HG03520 (cell line): ENCODE results near the gene ARHGEF3.
A peak's percentile ranks its signal among the peaks of the same experiment; 100 is the strongest.

Source experiments
- ATAC-seq: cut with Tn5 transposase; IDR thresholded peaks from one replicate; pipeline ENCODE4 v1.9.1; 2021; ENCODE audit warnings: mild to moderate bottlenecking, moderate library complexity; ENCODE audit not compliant: unreplicated experiment

ARHGEF3 gene

GRCh38 chr3:56801662-56802377 is at the start of gene ARHGEF3:
Gene ARHGEF3, minus strand, starts transcription at chr3:56801949. Its CDS starts 151 bp downstream, at chr3:56801798.
- ATAC-seq = peak; percentile 72

GRCh38 chr3:56849698-56850097 is 47.9 kb upstream of the ARHGEF3 start:
- no peak for ATAC-seq

- ATAC-seq = no peak
Observed at GRCh38 chr3:56845505-56845904, 43.8 kb upstream of the ARHGEF3 start.

- ATAC-seq = no peak
Observed at GRCh38 chr3:56844536-56844935, 42.8 kb upstream of the ARHGEF3 start.

- no peak for ATAC-seq
Observed at GRCh38 chr3:56839784-56840715, 38.3 kb upstream of the ARHGEF3 start.

GRCh38 chr3:56838448-56838847 is 36.7 kb upstream of the ARHGEF3 start:
- no peak for ATAC-seq

GRCh38 chr3:56837196-56837955 is 35.6 kb upstream of the ARHGEF3 start:
- no peak for ATAC-seq

GRCh38 chr3:56836276-56837163 is 34.8 kb upstream of the ARHGEF3 start:
- no peak for ATAC-seq

GRCh38 chr3:56835650-56836227 is 34.0 kb upstream of the ARHGEF3 start:
- ATAC-seq = no peak

GRCh38 chr3:56833536-56833935 is 31.8 kb upstream of the ARHGEF3 start:
- ATAC-seq = no peak

- ATAC-seq = no peak
Observed at GRCh38 chr3:56833022-56833421, 31.3 kb upstream of the ARHGEF3 start.

- no peak for ATAC-seq
Observed at GRCh38 chr3:56831572-56831971, 29.8 kb upstream of the ARHGEF3 start.

GRCh38 chr3:56830884-56831283 is 29.1 kb upstream of the ARHGEF3 start:
- ATAC-seq = no peak

- ATAC-seq = no peak
Observed at GRCh38 chr3:56829533-56829932, 27.8 kb upstream of the ARHGEF3 start.

GRCh38 chr3:56826831-56827722 is 25.3 kb upstream of the ARHGEF3 start:
- ATAC-seq = no peak

GRCh38 chr3:56825567-56826438 is 24.1 kb upstream of the ARHGEF3 start:
- ATAC-seq = no peak

- ATAC-seq = no peak
Observed at GRCh38 chr3:56823984-56824703, 22.4 kb upstream of the ARHGEF3 start.
